HG02798 (cell line): Measurements from ENCODE around the gene SLC23A2.
"Not testable (repeated sequence)": the region's sequence is repeated elsewhere in the genome, so short reads cannot be mapped to it uniquely, and the experiment has no call there.

Experiments
- ATAC-seq: cut with Tn5 transposase; IDR thresholded peaks from one replicate; pipeline ENCODE4 v1.9.1; 2021; ENCODE audit warnings: mild to moderate bottlenecking; ENCODE audit not compliant: unreplicated experiment, poor library complexity

Gene SLC23A2

GRCh38 chr20:5001174-5002076 is at the start of gene SLC23A2:
Gene SLC23A2, minus strand, starts transcription at chr20:5001510. Its CDS starts 68,948 bp downstream, at chr20:4932562.
- ATAC-seq = peak; percentile 68

- no peak for ATAC-seq
Observed at GRCh38 chr20:5046656-5047339, 45.5 kb upstream of the SLC23A2 start.

- ATAC-seq = no peak
Observed at GRCh38 chr20:5045906-5046305, 44.6 kb upstream of the SLC23A2 start.

GRCh38 chr20:5044075-5044620 is 42.8 kb upstream of the SLC23A2 start:
- no peak for ATAC-seq

- ATAC-seq = no peak
Observed at GRCh38 chr20:5041433-5041832, 40.1 kb upstream of the SLC23A2 start.

- ATAC-seq = no peak
Observed at GRCh38 chr20:5040345-5040744, 39.0 kb upstream of the SLC23A2 start.

- no peak for ATAC-seq
Observed at GRCh38 chr20:5039889-5040288, 38.6 kb upstream of the SLC23A2 start.

- ATAC-seq = no peak
Observed at GRCh38 chr20:5039255-5039657, 37.9 kb upstream of the SLC23A2 start.

GRCh38 chr20:5036828-5037227 is 35.5 kb upstream of the SLC23A2 start:
- no peak for ATAC-seq

- not testable (repeated sequence) for ATAC-seq
Observed at GRCh38 chr20:5035518-5035917, 34.2 kb upstream of the SLC23A2 start.

- ATAC-seq = no peak
Observed at GRCh38 chr20:5033566-5033965, 32.3 kb upstream of the SLC23A2 start.

- not testable (repeated sequence) for ATAC-seq
Observed at GRCh38 chr20:5031701-5032100, 30.4 kb upstream of the SLC23A2 start.

- ATAC-seq = no peak
Observed at GRCh38 chr20:5031206-5031557, 29.9 kb upstream of the SLC23A2 start.

- no peak for ATAC-seq
Observed at GRCh38 chr20:5030348-5031205, 29.3 kb upstream of the SLC23A2 start.

- ATAC-seq = not testable (repeated sequence)
Observed at GRCh38 chr20:5028258-5029059, 27.1 kb upstream of the SLC23A2 start.

GRCh38 chr20:5024982-5025381 is 23.7 kb upstream of the SLC23A2 start:
- no peak for ATAC-seq

GRCh38 chr20:5024103-5024502 is 22.8 kb upstream of the SLC23A2 start:
- ATAC-seq = no peak

- not testable (repeated sequence) for ATAC-seq
Observed at GRCh38 chr20:5023171-5023570, 21.9 kb upstream of the SLC23A2 start.

GRCh38 chr20:5020760-5021159 is 19.4 kb upstream of the SLC23A2 start:
- no peak for ATAC-seq
